Loucy (cell line): ENCODE data around the gene SDCBP2.

ENCODE experiments used
- H2AFZ ChIP-seq: fragments of 200-600 bp; sonication (generic); 2 replicates; pipeline ENCODE4 v1.6.0; 2016; ENCODE audit warnings: antibody characterized with exemption, mild to moderate bottlenecking, low read length, moderate library complexity
- H3F3A ChIP-seq: fragments of 200-600 bp; 2 replicates; pipeline ENCODE4 v1.6.0; 2016; ENCODE audit warnings: antibody characterized with exemption, low read depth, mild to moderate bottlenecking
- H3K27me3 ChIP-seq: fragments of 200-600 bp; sonication (generic); 2 replicates; pipeline ENCODE4 v1.6.1; 2014; ENCODE audit warnings: low read length, mild to moderate bottlenecking; ENCODE audit not compliant: insufficient read depth, poor library complexity, severe bottlenecking
- H3K36me3 ChIP-seq: fragments of 200-600 bp; sonication (generic); 2 replicates; pipeline ENCODE4 v1.6.1; 2016; ENCODE audit warnings: low read length; ENCODE audit not compliant: insufficient read depth
- H3K4me1 ChIP-seq: fragments of 200-600 bp; sonication (generic); 2 replicates; pipeline ENCODE4 v1.5.1; 2014; ENCODE audit warnings: low read length, mild to moderate bottlenecking; ENCODE audit not compliant: insufficient read depth, poor library complexity, severe bottlenecking
- H3K4me2 ChIP-seq: fragments of 200-600 bp; sonication (generic); 2 replicates; pipeline ENCODE4 v1.6.0; 2014; ENCODE audit warnings: antibody characterized with exemption, low read length, low read depth, mild to moderate bottlenecking; ENCODE audit not compliant: poor library complexity, severe bottlenecking
- H3K4me3 ChIP-seq: fragments of 200-600 bp; sonication (generic); 2 replicates; pipeline ENCODE4 v1.5.1; 2014; ENCODE audit warnings: low read length, mild to moderate bottlenecking, mixed read lengths; ENCODE audit not compliant: poor library complexity, severe bottlenecking
- H3K79me2 ChIP-seq: fragments of 200-600 bp; sonication (generic); 2 replicates; pipeline ENCODE4 v1.6.1; 2014; ENCODE audit warnings: low read length; ENCODE audit not compliant: insufficient read depth
- H3K9ac ChIP-seq: fragments of 200-600 bp; sonication (generic); 2 replicates; pipeline ENCODE4 v1.6.0; 2014; ENCODE audit warnings: mild to moderate bottlenecking, low read depth, low read length, moderate library complexity; ENCODE audit not compliant: poor library complexity, severe bottlenecking
- H3K9me2 ChIP-seq: fragments of 200-600 bp; sonication (generic); replicated peaks from 2 replicates; pipeline ENCODE4 v1.6.1; 2016; ENCODE audit warnings: low read depth, low read length, mixed read lengths
- H3K9me3 ChIP-seq: fragments of 200-600 bp; sonication (generic); 2 replicates; pipeline ENCODE4 v1.6.1; 2014; ENCODE audit warnings: mild to moderate bottlenecking, antibody characterized with exemption, low read length, low read depth; ENCODE audit not compliant: insufficient read depth
- H4K20me1 ChIP-seq: fragments of 200-600 bp; sonication (generic); 2 replicates; pipeline ENCODE4 v1.6.0; 2014; ENCODE audit warnings: antibody characterized with exemption, low read length, mild to moderate bottlenecking; ENCODE audit not compliant: insufficient read depth, poor library complexity, severe bottlenecking
- CTCF ChIP-seq: fragments of 200-600 bp; sonication (generic); conservative IDR thresholded peaks from 2 replicates; pipeline ENCODE4 v1.5.1; 2014; ENCODE audit warnings: mild to moderate bottlenecking, antibody characterized with exemption, low read length
- EZH2phosphoT487 ChIP-seq: fragments of 200-600 bp; IDR thresholded peaks from 2 replicates; pipeline ENCODE4 v1.6.1; 2018; ENCODE audit warnings: antibody characterized with exemption, mild to moderate bottlenecking, moderate library complexity, borderline replicate concordance

SDCBP2 gene

GRCh38 chr20:1263853-1264252 lies 65.1 kb downstream of the SDCBP2 start:
- Histone ChIP-seq H3K9ac (no peak overlapping the region), H3K4me1 (peaks cover 13% of the 10 kb centered on the region), H3K4me2 (no peak overlapping the region), H3K27me3 (no peaks in the 10 kb centered on the region), H3K4me3 (no peak overlapping the region), H3K9me3 (0 out of 2 replicates have a peak, but pooled peaks cover 7% of the 10 kb centered on the region), H3K9me2 (no peaks in the 10 kb centered on the region), H3K36me3 (no peaks in the 10 kb centered on the region), H2AFZ (no peak overlapping the region; the same call in 1 of the 2 replicates), H3F3A (no peaks in the 10 kb centered on the region), H3K79me2 (no peaks in the 10 kb centered on the region), H4K20me1 (no peaks in the 10 kb centered on the region)
- TF ChIP-seq EZH2phosphoT487, result no peak
- no peak for TF ChIP-seq CTCF
